GM19438 (cell line): ENCODE results near the gene FBXW9.
"Not testable (repeated sequence)": the region's sequence is repeated elsewhere in the genome, so short reads cannot be mapped to it uniquely, and the experiment has no call there.

Experiments used
- ATAC-seq: cut with Tn5 transposase; IDR thresholded peaks from one replicate; pipeline ENCODE4 v1.9.1; 2021; ENCODE audit warnings: low read depth; ENCODE audit not compliant: unreplicated experiment

The FBXW9 gene

DNA sequence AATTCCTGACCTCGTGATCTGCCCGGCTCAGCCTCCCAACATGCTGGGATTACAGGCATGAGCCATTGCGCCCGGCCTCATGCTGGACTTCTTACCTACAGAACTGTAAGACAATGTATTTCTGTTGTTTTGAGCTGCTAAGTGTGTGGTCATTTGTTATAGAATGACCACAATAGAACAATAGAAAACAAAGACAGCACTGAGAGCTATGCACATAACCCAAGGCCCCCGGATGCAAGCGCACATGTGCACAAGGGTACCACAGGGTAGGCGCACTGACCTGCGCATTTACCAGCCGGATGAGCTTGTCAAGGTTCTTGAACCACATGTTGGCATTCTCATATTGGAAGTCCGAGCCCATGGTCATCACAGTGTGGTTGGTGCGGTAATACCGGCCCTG lies 35.5 kb downstream of the FBXW9 start:
- no peak for ATAC-seq

DNA sequence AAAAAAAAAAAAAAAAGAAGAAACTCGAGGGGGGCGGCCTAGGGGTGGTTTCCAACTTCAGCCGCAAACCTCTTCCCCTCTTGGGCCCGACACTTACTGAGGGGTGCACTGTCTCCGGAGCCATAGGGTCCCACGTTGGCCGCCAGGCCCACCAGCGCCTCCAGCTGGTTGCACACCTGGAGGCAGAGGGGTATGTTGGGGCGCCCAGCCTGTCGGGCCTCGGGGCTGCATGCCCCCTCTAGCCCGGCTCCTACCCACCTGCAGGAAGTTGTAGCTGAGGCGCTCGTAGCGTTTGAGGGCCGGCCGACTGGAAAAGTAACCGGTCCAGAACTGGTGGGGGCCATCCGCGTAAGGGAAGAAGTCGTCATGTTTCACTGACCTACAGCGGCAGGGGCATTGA lies 38.5 kb downstream of the FBXW9 start:
- ATAC-seq, result no peak

DNA sequence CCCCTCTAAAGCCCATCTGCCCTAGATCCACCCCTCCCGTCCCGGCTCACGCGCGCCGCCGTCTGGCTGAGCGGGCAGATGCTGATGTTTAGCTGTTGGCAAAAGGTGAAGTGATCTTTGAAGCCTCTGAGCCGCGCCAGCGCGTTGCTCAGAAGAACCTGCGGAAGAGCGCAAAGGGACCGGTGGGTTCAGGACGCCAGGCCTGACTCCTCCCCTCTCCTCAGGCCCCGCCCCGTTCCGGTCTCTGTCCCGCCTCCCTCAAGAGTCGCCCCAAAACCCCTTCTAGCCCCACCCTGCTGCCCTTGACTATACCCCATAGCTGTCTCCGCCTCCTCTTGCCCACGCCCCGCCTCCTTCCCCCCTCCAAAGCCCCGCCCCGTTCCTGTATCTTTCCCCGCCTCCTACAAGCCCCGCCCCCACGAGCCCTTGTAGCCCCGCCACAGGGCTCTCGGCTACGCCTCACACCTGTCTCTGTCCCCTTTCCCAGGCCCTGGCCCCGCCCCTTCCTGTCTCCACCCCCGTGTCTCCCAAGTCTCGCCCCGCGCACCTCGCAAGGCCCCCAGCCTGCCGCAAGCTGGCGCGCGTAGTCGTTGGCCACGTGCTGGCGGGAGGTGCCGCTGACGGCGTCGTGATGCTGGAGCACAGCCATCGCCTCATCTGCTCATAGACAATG lies 39.4 kb downstream of the FBXW9 start:
- ATAC-seq, result no peak

GRCh38 chr19:12655546-12655945 lies 40.9 kb downstream of the FBXW9 start:
- no peak for ATAC-seq

DNA sequence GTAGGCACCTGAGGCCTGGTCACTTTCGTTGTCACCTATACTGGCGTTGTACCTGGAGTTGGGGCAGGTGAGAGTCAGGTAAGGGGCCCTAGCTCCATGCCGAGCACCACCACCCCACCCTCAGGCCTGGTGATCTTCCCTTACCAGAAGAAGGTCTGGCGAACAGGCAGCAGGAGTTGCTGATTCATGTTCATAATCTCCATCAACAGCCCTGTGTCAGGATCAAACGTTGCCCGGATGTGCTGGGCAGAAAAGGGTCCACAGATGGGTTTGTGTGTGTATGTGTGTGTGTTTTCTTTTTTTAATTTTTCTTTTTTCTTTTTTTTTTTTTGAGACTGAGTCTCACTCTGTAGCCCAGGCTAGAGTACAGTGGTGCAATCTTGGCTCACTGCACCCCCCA lies 44.2 kb downstream of the FBXW9 start:
- no peak for ATAC-seq

- ATAC-seq, result no peak
Measured at GRCh38 chr19:12649941-12650340, 46.5 kb downstream of the FBXW9 start.

GRCh38 chr19:12648088-12648487 lies 48.3 kb downstream of the FBXW9 start:
- no peak for ATAC-seq

- no peak for ATAC-seq
Measured at GRCh38 chr19:12647490-12648071, 48.9 kb downstream of the FBXW9 start.

DNA sequence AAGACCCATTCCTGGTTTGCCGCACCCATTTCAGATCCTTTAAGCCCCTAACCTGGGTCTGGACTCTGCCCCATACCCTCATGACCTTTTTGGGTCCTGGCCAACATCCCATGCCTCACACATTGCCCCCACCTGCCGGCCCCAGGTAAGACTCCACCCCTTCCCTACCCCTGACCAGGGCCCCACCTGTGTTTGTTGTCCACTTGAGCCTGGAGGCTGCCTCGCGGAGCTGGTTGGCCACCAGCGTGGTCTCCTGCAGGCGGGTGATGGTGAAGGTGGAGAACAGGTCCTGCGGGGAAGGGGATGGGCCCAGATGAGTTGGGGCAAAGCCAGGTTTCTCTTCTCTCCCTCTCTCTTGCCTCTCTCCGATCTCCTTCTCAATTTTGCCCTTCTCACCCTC lies 49.4 kb downstream of the FBXW9 start:
- no peak for ATAC-seq

- ATAC-seq, result no peak
Measured at GRCh38 chr19:12646551-12646950, 49.9 kb downstream of the FBXW9 start.

DNA sequence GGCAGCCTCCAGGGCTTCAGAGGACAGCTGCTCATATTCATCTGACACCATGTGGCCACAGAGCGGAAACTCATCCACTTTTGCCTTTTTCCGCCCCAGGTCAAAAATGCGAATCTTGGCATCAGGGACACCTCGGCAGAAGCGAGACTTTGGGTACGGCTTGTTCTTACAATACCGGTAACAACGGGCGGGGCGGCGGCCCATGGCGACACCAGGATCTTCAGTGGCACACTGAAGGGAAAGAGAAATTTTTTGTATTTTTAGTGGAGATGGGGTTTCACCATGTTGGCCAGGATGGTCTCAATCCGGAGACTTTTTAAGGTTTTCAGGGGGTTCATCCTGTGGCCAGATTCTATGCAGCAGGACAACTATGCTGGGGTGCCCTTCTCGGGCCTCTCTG lies 52.7 kb downstream of the FBXW9 start:
- ATAC-seq, result not testable (repeated sequence)

DNA sequence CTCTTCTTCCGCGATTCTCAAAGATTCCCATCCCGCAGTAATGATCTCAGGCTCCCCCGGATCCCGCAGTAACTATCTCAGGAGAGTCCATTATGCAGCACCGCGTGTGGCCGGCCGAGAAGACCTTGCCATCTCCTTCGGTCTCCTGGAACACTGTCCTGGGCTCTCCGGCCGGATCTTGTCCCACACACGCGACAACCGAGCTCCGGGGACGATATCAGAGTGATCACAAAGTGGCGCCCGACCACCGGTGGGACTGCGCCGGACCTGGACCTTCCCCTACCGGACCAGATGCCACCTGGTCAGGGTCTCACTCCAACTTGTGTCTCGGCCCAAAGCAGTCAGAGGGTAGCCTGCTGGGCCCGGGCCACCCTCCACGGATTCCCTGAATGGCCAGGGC lies 53.9 kb downstream of the FBXW9 start:
- ATAC-seq, result no peak

- no peak for ATAC-seq
Measured at GRCh38 chr19:12641456-12641855, 55.0 kb downstream of the FBXW9 start.

- ATAC-seq, result peak; percentile 64
Measured at GRCh38 chr19:12639901-12640613, 56.4 kb downstream of the FBXW9 start.
